Measurements from ENCODE around the gene SAV1.
"Not testable (repeated sequence)": the region's sequence is repeated elsewhere in the genome, so short reads cannot be mapped to it uniquely, and the experiment has no call there.

Gene SAV1

DNA sequence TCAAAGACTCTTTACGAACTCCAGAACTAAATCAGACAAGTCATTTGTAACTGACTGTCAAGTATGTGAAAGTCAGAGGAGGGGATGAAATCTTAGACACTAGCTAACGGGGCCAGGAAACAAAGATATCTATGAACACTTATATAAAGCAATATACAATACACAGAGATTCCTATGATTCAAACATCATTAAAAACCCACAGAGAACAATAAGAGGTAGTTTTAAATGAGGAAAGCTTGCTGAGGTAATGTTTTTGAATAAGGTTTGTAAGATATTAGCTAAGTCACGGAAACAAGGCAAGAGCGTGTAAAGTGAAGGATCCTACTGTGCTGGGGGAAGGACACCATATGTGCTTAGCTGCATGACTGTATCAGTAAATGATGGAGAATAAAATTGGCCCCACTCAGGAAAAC lies 36.7 kb downstream of the SAV1 start:
- no peak overlapping the region for H3K4me2 ChIP-seq
- H3K9ac ChIP-seq = no peak overlapping the region
- H3K4me1 ChIP-seq (ENCODE audit: low read depth, poor library complexity, severe bottlenecking) = no peaks in the 10 kb centered on the region
- H4K20me1 ChIP-seq (ENCODE audit: insufficient read depth) = no peaks in the 10 kb centered on the region
- no peak overlapping the region for H3K27ac ChIP-seq
- H3K4me3 ChIP-seq (IDR thresholded peaks at IDR 0.05; ENCODE audit: insufficient read depth, low read depth, low read length) = no peak overlapping the region
- no peaks in the 10 kb centered on the region for H3K36me3 ChIP-seq (ENCODE audit: insufficient read depth)
- no peaks in the 10 kb centered on the region for H3K27me3 ChIP-seq (ENCODE audit: insufficient read depth, low read depth)
- H2AFZ ChIP-seq (ENCODE audit: low read depth) = no peak overlapping the region
- TF ChIP-seq, protein P1, sequence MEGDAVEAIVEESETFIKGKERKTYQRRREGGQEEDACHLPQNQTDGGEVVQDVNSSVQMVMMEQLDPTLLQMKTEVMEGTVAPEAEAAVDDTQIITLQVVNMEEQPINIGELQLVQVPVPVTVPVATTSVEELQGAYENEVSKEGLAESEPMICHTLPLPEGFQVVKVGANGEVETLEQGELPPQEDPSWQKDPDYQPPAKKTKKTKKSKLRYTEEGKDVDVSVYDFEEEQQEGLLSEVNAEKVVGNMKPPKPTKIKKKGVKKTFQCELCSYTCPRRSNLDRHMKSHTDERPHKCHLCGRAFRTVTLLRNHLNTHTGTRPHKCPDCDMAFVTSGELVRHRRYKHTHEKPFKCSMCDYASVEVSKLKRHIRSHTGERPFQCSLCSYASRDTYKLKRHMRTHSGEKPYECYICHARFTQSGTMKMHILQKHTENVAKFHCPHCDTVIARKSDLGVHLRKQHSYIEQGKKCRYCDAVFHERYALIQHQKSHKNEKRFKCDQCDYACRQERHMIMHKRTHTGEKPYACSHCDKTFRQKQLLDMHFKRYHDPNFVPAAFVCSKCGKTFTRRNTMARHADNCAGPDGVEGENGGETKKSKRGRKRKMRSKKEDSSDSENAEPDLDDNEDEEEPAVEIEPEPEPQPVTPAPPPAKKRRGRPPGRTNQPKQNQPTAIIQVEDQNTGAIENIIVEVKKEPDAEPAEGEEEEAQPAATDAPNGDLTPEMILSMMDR (conservative IDR thresholded peaks at IDR 0.05; ENCODE audit: low read depth, low read length) = no peak
- no peaks in the 10 kb centered on the region for H3K79me2 ChIP-seq (ENCODE audit: insufficient read depth, low read depth)

DNA sequence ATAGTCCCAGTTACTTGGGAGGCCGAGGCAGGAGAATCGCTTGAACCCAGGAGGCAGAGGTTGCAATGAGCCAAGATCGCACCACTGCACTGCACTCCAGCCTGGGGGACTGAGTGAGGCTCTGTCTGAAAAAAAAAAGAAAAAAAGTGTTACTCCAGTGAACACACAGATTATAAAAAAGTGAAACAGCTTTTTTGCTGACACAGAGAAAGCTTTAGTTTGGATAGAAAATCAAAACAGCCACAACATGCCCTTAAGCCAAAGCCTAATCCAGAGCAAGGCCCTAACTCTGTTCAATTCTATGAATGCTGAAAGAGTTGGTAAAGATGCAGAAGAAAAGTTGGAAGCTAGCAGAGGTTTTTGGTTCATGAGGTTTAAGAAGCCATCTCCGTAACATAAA lies 43.2 kb downstream of the SAV1 start:
- H3K27ac ChIP-seq; H3K79me2 ChIP-seq (ENCODE audit: insufficient read depth, low read depth); H2AFZ ChIP-seq (ENCODE audit: low read depth); H4K20me1 ChIP-seq (ENCODE audit: insufficient read depth); H3K4me2 ChIP-seq; H3K4me3 ChIP-seq (IDR thresholded peaks at IDR 0.05; ENCODE audit: insufficient read depth, low read depth, low read length); H3K27me3 ChIP-seq (ENCODE audit: insufficient read depth, low read depth); H3K4me1 ChIP-seq (ENCODE audit: low read depth, poor library complexity, severe bottlenecking); H3K36me3 ChIP-seq (ENCODE audit: insufficient read depth); H3K9ac ChIP-seq: not testable (repeated sequence)

DNA sequence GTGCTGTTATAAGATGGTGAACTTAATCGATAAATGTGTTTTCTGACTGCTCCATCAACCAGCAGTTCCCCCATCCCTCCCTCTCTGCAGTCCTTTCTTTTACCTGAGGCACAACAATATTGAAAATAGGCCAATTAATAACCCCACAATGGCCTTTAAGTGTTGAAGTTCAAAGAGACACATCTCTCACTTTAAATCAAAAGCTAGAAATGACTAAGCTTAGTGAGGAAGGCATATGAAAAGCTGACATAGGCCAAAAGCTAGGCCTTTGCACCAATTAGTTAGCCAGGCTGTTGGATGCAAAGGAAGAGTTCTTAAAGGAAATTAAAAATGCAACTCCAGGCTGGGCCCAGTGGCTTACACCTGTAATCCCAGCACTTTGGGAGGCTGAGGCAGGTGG lies 43.7 kb downstream of the SAV1 start:
- Histone ChIP-seq H3K4me2 (no peak overlapping the region), H2AFZ (ENCODE audit: low read depth) (no peak overlapping the region), H3K9ac (no peak overlapping the region), H3K4me1 (ENCODE audit: low read depth, poor library complexity, severe bottlenecking) (peaks cover 9% of the 10 kb centered on the region), H3K27me3 (ENCODE audit: insufficient read depth, low read depth) (no peaks in the 10 kb centered on the region), H3K79me2 (ENCODE audit: insufficient read depth, low read depth) (no peaks in the 10 kb centered on the region), H3K4me3 (IDR thresholded peaks at IDR 0.05; ENCODE audit: insufficient read depth, low read depth, low read length) (no peak overlapping the region), H3K27ac (no peak overlapping the region), H3K36me3 (ENCODE audit: insufficient read depth) (no peaks in the 10 kb centered on the region), H4K20me1 (ENCODE audit: insufficient read depth) (no peaks in the 10 kb centered on the region)
- TF ChIP-seq, protein P1 (conservative IDR thresholded peaks at IDR 0.05; ENCODE audit: low read depth, low read length) = no peak

DNA sequence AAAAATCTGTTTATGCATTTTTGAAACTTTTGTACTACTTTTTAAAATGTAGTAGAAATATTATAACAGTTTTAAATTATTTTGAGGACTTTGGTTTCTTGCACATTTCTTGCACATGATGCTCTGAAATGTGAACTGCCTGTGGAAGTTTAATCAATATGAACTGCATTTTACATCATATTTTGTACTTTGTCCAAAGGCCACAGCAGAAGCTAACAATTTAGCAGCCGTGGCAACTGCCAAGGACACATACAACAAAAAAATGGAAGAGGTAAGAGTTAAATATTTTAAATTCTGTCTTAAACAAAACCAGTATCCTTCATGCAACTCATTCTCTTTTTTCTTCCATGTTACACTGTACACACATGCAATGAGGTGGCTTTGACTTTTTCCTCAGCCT lies 45.1 kb downstream of the SAV1 start:
- no peaks in the 10 kb centered on the region for H3K36me3 ChIP-seq (ENCODE audit: insufficient read depth)
- no peaks in the 10 kb centered on the region for H3K79me2 ChIP-seq (ENCODE audit: insufficient read depth, low read depth)
- H2AFZ ChIP-seq (ENCODE audit: low read depth) = no peak overlapping the region
- no peak overlapping the region for H3K4me3 ChIP-seq (IDR thresholded peaks at IDR 0.05; ENCODE audit: insufficient read depth, low read depth, low read length)
- no peak overlapping the region for H3K27ac ChIP-seq
- no peaks in the 10 kb centered on the region for H4K20me1 ChIP-seq (ENCODE audit: insufficient read depth)
- TF ChIP-seq, protein P1 (conservative IDR thresholded peaks at IDR 0.05; ENCODE audit: low read depth, low read length) = no peak
- H3K9ac ChIP-seq = no peak overlapping the region
- H3K4me2 ChIP-seq = no peak overlapping the region
- H3K27me3 ChIP-seq (ENCODE audit: insufficient read depth, low read depth) = no peaks in the 10 kb centered on the region
- peaks cover 9% of the 10 kb centered on the region for H3K4me1 ChIP-seq (ENCODE audit: low read depth, poor library complexity, severe bottlenecking)

DNA sequence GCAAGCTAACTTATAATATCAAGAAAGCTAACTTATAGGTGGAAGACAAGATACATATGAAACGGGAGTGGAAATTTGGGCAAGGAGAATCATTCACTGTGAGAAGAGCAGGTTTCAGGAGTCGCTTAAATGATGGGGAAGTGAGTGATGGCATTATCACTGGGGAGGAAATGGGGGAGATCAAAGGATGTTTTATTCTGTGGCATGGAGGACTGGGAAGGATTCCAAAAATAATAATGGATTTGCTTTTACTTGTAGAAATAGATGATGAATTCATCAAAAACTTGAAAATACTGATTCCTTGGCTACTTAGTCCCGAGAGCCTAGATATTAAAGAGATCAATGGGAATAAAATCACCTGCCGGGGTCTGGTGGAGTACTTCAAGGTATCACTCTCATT lies 47.8 kb downstream of the SAV1 start:
- Histone ChIP-seq H3K27me3 (ENCODE audit: insufficient read depth, low read depth) (no peaks in the 10 kb centered on the region), H3K4me1 (ENCODE audit: low read depth, poor library complexity, severe bottlenecking) (peaks cover 9% of the 10 kb centered on the region), H3K9ac (no peak overlapping the region), H3K36me3 (ENCODE audit: insufficient read depth) (no peaks in the 10 kb centered on the region), H3K79me2 (ENCODE audit: insufficient read depth, low read depth) (no peaks in the 10 kb centered on the region), H2AFZ (ENCODE audit: low read depth) (no peak overlapping the region), H4K20me1 (ENCODE audit: insufficient read depth) (no peaks in the 10 kb centered on the region), H3K4me2 (no peak overlapping the region), H3K27ac (no peak overlapping the region), H3K4me3 (IDR thresholded peaks at IDR 0.05; ENCODE audit: insufficient read depth, low read depth, low read length) (no peak overlapping the region)
- TF ChIP-seq, protein P1 (conservative IDR thresholded peaks at IDR 0.05; ENCODE audit: low read depth, low read length) = no peak

Data from KMS-11 (cell line).